HL-60 (cell line): ENCODE results near the gene EGLN1.

Experiments
- GABPA ChIP-seq: IDR thresholded peaks from 2 replicates; pipeline ENCODE4 v1.6.1; 2012; ENCODE audit warnings: low read depth
- POLR2AphosphoS5 ChIP-seq: IDR thresholded peaks from 2 replicates; pipeline ENCODE4 v1.6.1; 2012; ENCODE audit warnings: low read depth
- SPI1 ChIP-seq: IDR thresholded peaks from 2 replicates; pipeline ENCODE4 v1.6.1; 2012; ENCODE audit warnings: low read depth, mild to moderate bottlenecking, borderline replicate concordance
- TF ChIP-seq, protein P1 (sequence below): IDR thresholded peaks from one replicate; pipeline ENCODE4 v1.5.1; 2011; ENCODE audit warnings: low read length, control low read depth, inconsistent platforms; ENCODE audit not compliant: insufficient read depth
- TF ChIP-seq, protein P2 (sequence below): IDR thresholded peaks from 2 replicates; pipeline ENCODE4 v1.6.1; 2012; ENCODE audit warnings: low read depth; ENCODE audit not compliant: insufficient replicate concordance

DNA sequence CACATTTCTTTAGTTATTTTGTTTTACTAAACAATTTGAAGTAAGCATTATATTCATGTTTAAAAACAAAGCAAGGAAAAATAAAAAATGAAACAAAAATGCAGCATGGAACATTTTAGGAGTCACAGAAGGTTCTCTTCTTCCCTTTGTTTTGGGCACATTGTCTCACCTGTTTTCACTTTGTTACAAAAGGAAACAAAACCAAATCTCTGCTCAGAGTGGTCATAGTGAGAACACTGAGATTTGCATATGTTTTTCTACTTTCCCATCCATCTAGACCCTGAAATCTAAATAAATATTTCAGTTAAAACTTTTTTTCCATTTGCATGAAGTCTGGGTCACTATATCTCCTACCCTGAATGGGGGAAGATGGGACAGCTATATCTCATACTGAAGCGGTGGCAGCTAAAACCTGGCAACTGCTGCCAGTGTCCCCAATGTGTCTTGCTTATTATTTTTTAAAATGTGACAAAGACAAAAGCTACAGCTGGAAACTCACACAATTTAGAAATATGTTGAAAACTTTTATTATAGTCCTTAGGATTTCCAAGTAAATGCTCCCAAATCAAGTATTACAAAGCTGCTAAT lies 87.9 kb downstream of the EGLN1 start:
- TF ChIP-seq, protein P1, sequence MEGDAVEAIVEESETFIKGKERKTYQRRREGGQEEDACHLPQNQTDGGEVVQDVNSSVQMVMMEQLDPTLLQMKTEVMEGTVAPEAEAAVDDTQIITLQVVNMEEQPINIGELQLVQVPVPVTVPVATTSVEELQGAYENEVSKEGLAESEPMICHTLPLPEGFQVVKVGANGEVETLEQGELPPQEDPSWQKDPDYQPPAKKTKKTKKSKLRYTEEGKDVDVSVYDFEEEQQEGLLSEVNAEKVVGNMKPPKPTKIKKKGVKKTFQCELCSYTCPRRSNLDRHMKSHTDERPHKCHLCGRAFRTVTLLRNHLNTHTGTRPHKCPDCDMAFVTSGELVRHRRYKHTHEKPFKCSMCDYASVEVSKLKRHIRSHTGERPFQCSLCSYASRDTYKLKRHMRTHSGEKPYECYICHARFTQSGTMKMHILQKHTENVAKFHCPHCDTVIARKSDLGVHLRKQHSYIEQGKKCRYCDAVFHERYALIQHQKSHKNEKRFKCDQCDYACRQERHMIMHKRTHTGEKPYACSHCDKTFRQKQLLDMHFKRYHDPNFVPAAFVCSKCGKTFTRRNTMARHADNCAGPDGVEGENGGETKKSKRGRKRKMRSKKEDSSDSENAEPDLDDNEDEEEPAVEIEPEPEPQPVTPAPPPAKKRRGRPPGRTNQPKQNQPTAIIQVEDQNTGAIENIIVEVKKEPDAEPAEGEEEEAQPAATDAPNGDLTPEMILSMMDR: no peak
- TF ChIP-seq, protein P2, sequence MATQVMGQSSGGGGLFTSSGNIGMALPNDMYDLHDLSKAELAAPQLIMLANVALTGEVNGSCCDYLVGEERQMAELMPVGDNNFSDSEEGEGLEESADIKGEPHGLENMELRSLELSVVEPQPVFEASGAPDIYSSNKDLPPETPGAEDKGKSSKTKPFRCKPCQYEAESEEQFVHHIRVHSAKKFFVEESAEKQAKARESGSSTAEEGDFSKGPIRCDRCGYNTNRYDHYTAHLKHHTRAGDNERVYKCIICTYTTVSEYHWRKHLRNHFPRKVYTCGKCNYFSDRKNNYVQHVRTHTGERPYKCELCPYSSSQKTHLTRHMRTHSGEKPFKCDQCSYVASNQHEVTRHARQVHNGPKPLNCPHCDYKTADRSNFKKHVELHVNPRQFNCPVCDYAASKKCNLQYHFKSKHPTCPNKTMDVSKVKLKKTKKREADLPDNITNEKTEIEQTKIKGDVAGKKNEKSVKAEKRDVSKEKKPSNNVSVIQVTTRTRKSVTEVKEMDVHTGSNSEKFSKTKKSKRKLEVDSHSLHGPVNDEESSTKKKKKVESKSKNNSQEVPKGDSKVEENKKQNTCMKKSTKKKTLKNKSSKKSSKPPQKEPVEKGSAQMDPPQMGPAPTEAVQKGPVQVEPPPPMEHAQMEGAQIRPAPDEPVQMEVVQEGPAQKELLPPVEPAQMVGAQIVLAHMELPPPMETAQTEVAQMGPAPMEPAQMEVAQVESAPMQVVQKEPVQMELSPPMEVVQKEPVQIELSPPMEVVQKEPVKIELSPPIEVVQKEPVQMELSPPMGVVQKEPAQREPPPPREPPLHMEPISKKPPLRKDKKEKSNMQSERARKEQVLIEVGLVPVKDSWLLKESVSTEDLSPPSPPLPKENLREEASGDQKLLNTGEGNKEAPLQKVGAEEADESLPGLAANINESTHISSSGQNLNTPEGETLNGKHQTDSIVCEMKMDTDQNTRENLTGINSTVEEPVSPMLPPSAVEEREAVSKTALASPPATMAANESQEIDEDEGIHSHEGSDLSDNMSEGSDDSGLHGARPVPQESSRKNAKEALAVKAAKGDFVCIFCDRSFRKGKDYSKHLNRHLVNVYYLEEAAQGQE: no peak
- TF ChIP-seq GABPA: no peak
- TF ChIP-seq POLR2AphosphoS5: no peak
- no peak for TF ChIP-seq SPI1
